ENCODE results near the gene DYSF.

DYSF gene

GRCh38 chr2:71674158-71674851, 220.9 kb downstream of the DYSF start:
- no peak for TF ChIP-seq TAF1 (IDR thresholded peaks at IDR 0.05; ENCODE audit: borderline replicate concordance, insufficient read depth, low read length)
- no peak for TF ChIP-seq FOXP2 (optimal IDR thresholded peaks at IDR 0.05; ENCODE audit: borderline replicate concordance, extremely low read depth, extremely low read length, insufficient read depth)
- TF ChIP-seq, protein P1, sequence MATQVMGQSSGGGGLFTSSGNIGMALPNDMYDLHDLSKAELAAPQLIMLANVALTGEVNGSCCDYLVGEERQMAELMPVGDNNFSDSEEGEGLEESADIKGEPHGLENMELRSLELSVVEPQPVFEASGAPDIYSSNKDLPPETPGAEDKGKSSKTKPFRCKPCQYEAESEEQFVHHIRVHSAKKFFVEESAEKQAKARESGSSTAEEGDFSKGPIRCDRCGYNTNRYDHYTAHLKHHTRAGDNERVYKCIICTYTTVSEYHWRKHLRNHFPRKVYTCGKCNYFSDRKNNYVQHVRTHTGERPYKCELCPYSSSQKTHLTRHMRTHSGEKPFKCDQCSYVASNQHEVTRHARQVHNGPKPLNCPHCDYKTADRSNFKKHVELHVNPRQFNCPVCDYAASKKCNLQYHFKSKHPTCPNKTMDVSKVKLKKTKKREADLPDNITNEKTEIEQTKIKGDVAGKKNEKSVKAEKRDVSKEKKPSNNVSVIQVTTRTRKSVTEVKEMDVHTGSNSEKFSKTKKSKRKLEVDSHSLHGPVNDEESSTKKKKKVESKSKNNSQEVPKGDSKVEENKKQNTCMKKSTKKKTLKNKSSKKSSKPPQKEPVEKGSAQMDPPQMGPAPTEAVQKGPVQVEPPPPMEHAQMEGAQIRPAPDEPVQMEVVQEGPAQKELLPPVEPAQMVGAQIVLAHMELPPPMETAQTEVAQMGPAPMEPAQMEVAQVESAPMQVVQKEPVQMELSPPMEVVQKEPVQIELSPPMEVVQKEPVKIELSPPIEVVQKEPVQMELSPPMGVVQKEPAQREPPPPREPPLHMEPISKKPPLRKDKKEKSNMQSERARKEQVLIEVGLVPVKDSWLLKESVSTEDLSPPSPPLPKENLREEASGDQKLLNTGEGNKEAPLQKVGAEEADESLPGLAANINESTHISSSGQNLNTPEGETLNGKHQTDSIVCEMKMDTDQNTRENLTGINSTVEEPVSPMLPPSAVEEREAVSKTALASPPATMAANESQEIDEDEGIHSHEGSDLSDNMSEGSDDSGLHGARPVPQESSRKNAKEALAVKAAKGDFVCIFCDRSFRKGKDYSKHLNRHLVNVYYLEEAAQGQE (IDR thresholded peaks at IDR 0.05; ENCODE audit: insufficient read depth in 1 of 2, low read depth in 2 of 2, low read length in 2 of 2): no peak
- no peak for TF ChIP-seq SIN3A (IDR thresholded peaks at IDR 0.05; ENCODE audit: borderline replicate concordance, insufficient read depth, low read length)
- TF ChIP-seq POLR2AphosphoS5 (IDR thresholded peaks at IDR 0.05; ENCODE audit: low read depth, low read length): no peak

GRCh38 chr2:71675296-71675695, 221.9 kb downstream of the DYSF start:
- no peak for TF ChIP-seq FOXP2 (optimal IDR thresholded peaks at IDR 0.05; ENCODE audit: borderline replicate concordance, extremely low read depth, extremely low read length, insufficient read depth)
- TF ChIP-seq, protein P1 (IDR thresholded peaks at IDR 0.05; ENCODE audit: insufficient read depth in 1 of 2, low read depth in 2 of 2, low read length in 2 of 2): no peak
- no peak for TF ChIP-seq SIN3A (IDR thresholded peaks at IDR 0.05; ENCODE audit: borderline replicate concordance, insufficient read depth, low read length)
- no peak for TF ChIP-seq POLR2AphosphoS5 (IDR thresholded peaks at IDR 0.05; ENCODE audit: low read depth, low read length)
- TF ChIP-seq TAF1 (IDR thresholded peaks at IDR 0.05; ENCODE audit: borderline replicate concordance, insufficient read depth, low read length): no peak

GRCh38 chr2:71678874-71679273, 225.5 kb downstream of the DYSF start:
- TF ChIP-seq, protein P1 (IDR thresholded peaks at IDR 0.05; ENCODE audit: insufficient read depth in 1 of 2, low read depth in 2 of 2, low read length in 2 of 2): no peak
- TF ChIP-seq FOXP2 (optimal IDR thresholded peaks at IDR 0.05; ENCODE audit: borderline replicate concordance, extremely low read depth, extremely low read length, insufficient read depth) (no peak), SIN3A (IDR thresholded peaks at IDR 0.05; ENCODE audit: borderline replicate concordance, insufficient read depth, low read length) (no peak), TAF1 (IDR thresholded peaks at IDR 0.05; ENCODE audit: borderline replicate concordance, insufficient read depth, low read length) (no peak), POLR2AphosphoS5 (IDR thresholded peaks at IDR 0.05; ENCODE audit: low read depth, low read length) (no peak)

GRCh38 chr2:71679491-71679890, 226.1 kb downstream of the DYSF start:
- TF ChIP-seq POLR2AphosphoS5 (IDR thresholded peaks at IDR 0.05; ENCODE audit: low read depth, low read length) (no peak), SIN3A (IDR thresholded peaks at IDR 0.05; ENCODE audit: borderline replicate concordance, insufficient read depth, low read length) (no peak), FOXP2 (optimal IDR thresholded peaks at IDR 0.05; ENCODE audit: borderline replicate concordance, extremely low read depth, extremely low read length, insufficient read depth) (no peak), TAF1 (IDR thresholded peaks at IDR 0.05; ENCODE audit: borderline replicate concordance, insufficient read depth, low read length) (no peak)
- TF ChIP-seq, protein P1 (IDR thresholded peaks at IDR 0.05; ENCODE audit: insufficient read depth in 1 of 2, low read depth in 2 of 2, low read length in 2 of 2): no peak

All from PFSK-1 (cell line).